HG03571 (cell line): Measurements from ENCODE around the gene PLCB2.

Source experiments
- ATAC-seq: cut with Tn5 transposase; IDR thresholded peaks from one replicate; pipeline ENCODE4 v1.9.1; 2021; ENCODE audit not compliant: unreplicated experiment

Gene PLCB2

DNA sequence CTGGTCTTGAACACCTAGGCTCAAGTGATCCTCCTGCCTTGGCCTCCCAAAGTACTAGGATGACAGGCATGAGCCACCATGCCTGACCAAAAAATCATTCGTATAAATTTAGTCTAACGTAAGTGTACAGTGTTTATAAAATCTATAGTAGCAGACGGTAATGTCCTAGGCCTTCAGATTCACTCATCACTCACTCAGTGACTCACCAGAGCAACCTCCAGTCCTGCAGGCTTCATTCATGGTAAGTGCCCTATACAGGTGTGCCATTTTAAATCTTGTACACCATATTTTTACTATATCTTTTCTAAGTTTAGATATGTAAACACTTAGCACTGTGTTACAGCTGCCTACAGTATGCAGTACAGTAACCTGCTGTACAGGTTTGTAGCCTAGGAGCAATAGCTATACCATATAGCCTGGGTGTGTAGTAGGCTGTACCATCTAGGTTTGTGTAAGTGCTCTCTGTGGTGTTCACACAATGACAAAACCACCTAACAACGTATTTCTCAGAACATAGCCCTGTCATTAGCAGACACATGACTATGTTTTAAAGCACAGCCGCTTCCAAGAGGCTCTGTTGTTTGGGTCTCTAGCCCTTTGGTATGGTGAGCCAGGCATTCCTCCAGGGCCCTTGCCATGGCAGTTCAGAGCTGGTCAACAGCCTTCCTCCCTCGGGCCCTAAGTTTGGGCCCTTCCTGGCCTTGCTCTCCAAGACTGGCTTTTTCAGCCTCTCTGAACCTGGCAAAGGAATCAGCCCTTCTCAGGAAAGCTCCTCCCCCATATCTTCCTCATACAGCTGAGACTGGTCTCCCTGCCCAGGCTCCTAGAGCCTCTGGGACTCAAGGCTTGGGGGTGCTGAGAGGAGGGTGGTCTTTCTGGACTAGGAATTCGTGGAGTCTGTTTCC is 34.9 kb upstream of the PLCB2 start:
- ATAC-seq = no peak

DNA sequence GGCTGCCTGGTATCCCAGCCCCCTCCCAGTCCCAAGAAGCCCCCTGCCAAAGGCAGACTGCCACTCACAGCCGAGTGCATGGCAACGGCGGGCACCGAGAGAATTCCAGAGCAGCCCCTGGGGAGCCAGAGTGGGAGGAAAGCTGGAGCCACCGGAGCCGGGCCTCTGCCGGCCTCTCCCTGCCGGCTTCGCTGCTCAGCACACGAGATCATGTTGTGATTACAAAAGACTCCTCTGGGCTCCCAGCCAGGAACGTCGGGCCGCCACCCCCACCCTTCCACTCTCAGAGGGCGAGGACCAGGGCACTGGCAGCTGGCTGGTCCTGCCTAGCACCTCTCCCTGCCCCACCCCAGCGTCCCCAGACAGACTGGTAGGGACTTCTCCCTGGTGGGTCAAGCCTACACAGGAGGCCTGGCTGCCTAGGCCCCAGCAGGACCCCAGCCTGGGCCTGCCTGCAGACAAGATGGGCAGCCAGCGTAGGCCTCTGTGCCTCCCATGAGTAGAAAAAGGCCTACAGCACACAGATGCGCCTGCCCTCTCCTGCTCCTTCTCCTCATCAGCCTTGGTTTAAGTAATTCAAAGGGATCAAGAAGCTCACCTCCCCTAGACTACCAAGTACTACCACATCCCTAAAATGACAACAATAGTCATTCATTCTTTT is 33.1 kb upstream of the PLCB2 start, which contains the start of gene CCDC9B:
Gene CCDC9B, minus strand, starts transcription at position 200 of the 661 bp plus-strand sequence. Its CDS starts 120 bp downstream, at position 80.
- no peak for ATAC-seq

DNA sequence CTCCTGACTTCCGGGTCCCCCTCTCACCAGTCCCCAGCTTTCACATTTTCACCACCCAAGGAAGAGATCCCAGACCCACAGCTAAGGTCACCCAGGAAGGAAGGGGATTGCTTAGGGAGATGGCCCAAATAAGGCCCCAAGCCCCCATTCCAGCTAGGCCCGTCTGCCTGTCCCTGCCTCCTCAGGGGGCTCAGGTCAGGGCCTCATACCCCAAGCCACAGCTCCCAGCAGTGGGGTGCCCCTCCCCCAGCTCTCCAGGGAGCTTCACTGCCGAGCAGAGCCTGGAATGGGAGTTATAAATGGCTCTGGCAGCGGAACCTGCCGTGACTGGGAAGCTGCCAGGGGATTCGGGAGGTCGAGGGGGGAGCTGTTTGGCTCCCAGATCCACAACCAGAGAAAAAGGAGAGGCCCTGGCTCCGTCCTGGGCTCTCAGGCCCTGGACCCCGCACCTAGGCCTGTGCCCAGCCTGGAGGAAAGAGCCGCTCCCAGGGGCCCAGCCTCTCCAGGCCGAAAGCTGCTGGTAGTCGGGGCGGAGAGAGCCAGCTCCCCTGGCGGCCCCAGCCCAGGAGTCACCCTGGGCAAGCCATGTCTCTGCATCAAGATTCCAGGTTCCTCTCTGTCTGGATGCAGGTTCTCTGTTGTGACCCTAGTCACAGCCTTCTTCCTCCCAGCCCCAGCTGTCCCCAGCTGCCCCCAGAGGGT is 32.5 kb upstream of the PLCB2 start:
- ATAC-seq = no peak

DNA sequence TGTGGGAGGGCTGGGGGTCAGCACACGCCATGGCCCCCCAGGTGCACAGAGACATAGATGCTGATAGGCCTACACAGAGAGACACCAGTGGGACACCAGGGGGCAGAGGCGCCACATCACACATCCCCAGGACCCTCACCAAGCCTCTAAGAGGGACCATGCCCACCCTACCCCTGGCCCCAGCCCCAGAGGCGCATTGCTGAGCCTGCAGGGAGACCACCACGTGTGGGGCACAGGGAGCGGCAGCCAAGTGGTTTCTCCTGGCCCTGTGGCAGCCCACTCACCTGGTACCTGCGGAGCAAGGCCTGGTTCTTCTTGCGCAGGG is 31.8 kb upstream of the PLCB2 start:
- no peak for ATAC-seq

DNA sequence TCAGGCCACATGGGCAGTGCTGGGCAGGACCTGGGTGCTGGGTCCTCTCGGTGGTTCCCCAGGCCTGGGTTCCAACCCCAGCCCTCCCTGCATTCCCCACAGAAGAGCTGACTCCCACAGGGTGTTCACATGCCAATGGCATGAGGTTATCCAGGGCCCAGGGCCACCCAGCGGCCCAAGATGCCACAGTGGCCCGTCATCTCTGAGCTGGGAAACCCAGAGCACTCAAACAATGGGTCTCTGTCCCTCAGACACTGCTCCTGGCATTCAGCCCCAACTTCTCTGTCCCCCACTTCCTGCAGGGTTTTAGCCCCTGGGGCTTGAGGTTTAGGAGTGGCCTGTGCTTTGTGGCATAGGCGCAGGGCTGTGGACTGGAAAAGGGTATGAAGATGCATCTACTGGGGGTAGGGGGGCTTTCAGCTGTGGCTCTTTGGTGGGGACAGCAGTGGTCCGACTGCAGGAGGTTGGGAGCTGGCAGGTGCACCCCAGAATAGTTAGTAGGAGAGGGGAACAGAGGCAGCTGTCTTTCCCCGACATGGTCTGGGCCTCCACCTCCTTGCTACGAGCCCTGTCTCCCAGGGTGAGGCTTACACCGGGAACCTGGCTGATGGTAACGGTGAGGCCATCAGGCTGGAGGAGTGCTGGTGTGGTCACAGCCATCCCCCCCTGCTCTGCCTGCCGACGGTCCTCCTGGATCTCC is 31.3 kb upstream of the PLCB2 start:
- no peak for ATAC-seq

DNA sequence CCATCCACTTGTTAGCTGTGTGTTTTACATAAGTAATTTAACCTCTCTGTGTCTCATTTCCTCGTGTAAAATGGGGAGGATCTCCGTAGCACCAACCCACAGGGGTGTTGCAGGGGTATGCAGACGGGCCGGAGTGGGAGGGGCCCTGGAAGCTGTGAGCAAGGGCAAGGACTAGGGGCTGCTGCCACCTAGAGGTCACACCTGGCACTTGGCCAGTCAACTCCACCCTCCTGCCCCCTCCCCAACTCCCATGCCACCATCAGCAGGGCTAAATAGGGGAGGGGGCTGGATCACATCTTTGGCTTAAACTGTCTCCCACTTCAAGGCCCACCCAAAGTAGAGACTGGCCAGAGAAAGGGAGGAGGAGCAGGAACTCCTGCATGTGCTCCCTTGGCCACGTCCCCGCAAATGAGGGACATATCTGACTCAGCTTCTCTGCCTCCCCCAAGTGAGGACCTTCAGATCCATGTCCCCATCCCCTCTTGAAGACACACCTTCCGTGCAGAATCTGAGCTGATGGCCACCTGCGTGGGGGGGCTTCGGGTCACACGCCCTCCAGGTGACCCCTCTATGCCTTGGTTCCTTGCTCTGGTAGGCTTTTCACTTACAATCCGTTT is 30.4 kb upstream of the PLCB2 start:
- no peak for ATAC-seq

DNA sequence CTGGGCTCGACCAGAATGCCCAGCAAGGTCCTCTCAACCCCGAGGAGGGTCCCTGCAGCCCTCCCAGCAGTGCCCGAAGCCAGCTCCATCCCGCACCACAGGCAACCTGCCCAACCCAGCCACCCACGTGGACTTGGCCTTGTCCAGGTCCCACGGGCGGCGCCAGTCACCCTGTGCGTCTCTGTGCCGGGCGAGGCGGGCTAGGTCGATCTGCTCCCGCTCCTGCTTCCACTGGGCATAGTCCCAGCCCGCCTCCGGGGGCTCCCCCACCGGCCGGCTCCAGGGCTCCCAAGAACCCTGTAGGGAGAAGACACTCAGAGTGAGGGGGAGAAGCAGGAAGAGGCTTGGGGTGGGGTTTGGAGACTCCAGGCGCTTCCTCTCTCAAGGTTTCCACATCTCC is 29.9 kb upstream of the PLCB2 start:
- no peak for ATAC-seq

DNA sequence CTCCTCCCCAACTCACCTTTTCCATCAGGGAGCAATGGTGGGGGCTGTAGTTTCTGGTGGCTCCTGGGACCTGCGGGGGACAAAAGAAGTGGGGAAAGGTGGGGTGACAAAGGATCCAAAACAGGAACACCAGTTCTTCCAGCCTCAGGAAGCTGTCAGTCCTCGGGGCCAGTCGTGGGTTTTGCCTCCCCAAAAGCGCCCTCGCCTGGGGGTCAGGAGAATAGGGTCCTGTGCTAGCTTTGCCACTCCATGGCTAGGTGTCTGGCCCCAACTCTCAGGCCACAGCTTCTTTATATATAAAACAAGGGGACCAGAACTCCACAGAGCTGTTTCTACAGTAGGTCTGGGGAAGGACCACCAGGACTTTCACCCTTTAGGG is 29.0 kb upstream of the PLCB2 start:
- ATAC-seq = no peak

DNA sequence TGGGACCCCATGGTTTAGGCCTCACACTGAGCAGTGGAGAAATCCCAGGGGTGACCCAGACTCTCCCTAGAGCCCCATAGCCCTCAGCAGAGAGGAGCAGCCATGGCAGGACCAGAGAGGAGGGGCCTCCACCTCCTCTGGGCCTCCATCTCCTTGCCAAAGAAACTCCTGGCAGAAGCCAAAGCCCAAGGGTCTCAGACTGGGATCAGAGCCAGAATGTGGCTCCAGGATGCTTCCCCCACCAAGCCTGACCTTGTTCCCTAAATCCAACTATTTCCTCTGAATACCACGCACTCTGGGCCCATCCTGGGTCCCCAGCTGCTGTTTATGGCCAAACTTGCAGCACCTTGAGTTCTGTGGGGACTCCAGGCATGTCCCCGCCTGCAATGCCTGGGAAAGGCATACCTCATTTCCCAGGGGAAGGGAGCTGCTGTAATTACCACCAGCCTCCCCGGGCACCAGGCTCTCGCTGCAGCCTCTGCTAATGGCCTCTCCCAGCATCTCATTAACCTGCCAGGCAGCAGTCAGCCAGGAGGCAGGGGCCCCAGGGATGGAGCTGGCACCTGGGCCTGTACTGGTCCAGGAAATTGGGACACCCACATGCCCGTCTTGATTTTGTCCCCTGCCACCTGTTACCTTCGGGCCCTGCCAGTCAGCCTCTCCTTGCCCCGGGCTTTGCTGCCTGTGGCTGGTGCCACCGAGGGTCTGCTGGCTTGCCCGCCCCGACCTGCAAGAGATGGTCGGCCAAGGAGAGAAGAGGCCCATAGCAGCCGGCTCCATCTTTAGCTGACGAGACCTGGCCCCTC is 28.4 kb upstream of the PLCB2 start:
- no peak for ATAC-seq

DNA sequence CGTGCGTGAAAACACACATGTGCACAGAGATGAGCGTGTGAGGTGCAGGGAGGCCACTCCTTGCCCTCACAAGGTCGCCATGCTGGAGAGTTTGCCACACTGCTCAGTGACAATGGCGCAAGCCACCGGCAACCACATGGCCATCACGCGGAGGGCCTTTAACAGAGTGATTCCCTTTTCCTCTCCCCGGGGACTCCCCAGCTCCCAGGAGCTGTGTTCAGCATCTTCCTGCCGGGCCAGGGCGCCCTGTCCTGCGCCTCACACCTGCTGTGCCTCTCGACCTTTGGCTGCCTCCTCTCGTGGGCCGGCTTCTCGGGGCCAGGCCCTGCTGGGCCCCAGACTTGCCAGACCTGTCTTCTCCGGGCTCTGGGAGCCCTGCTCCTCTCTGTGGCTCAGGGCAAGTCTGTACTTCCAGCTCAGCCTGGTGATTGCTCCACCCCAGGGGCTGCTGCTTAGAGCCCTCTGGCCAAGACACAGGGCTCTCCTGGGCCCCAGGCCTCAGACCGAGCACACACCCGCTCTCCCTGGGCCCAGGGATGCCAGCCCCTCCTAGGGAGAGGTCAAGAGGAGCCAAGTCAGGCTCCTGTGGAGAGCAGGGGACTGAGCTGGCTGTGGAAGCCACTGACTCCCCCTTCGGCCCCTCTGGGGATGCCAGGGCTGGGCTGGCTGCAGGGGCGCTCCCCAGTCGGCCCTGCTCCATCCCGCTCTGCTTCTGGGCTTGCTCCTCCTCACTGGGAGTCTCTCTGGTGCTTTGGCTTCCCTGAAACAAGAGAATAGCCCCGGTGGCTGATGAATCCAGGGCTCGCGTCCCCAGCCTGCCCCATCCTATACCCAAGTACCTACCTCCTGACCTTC is 27.4 kb upstream of the PLCB2 start:
- no peak for ATAC-seq

DNA sequence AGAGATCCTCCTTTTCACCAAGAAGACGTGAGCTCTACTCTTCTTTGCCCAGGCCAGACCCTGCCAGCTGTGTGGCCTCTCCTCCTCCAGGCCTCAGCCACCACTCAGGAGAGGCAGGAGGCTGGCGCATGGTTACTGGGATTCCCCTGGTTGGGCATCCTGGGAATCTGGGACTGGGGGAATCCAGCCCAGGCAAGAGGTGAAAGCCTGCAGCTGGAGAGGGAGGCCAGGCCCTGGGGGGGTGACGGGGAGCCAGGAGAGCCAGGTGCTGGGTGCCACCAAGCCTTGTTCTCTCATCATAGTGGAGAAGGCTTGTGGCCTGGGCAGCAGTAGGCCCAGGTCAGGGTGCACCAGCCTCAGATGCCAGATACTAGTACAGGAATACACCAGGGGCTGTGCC is 26.8 kb upstream of the PLCB2 start:
- no peak for ATAC-seq

DNA sequence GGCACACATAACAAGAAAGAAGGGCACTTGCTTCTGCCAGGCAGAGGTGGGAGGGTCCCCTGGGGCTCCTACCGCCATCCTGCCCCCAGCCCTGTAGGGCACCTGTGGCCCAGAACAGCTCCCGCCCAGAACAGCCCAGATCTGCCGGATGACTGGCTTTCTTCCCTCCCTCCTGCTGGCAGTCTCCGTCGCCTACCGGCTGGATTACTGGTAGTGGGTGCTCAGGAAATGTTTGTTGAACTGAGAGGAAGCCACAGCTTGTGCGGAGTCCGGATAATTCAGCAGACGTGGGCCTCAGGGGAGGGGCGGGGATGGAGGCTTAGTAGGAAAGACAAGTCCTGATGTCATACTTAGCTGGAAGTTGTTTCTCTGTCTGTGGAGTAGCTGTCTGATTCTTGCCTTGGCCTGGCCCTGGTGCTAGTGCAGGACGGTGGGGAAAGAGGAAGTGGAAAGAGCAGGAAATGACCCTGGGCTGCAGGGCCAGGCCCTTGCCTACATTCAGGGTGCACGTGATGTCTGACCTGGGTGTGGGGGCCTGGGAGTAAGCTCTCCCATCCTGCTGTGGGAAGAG is 26.3 kb upstream of the PLCB2 start:
- ATAC-seq = no peak

DNA sequence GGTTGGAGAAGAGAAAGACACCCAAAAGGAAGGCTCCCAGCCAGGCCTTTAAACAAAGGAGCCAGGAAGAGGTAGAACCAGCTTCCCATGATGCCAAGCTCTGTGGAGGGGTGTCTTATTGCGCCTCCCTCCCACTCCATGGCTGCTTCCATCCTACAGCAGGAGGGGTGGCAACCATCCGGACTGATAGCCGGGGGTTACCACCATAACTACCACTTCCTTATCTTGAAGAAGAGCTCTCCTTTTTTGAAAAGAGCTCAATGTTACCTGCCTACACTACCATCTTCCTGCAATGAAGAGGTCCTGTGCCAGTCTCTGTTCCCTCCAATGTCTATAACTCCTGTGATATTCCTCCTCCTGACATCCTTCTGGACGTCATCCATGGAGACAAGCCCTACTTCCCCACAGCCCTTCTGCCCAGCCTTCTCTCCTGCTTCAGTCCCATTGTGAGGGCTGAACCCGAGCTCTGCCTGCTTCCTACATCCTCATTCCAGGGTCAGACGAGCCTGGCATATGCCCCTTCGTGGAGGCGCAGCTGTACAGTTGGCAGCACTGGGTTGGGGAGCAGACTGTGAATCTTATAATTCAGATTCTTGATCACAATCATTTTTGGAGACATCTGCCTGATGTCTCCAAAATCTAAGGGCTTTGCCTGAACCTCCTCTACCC is 24.5 kb upstream of the PLCB2 start:
- no peak for ATAC-seq

DNA sequence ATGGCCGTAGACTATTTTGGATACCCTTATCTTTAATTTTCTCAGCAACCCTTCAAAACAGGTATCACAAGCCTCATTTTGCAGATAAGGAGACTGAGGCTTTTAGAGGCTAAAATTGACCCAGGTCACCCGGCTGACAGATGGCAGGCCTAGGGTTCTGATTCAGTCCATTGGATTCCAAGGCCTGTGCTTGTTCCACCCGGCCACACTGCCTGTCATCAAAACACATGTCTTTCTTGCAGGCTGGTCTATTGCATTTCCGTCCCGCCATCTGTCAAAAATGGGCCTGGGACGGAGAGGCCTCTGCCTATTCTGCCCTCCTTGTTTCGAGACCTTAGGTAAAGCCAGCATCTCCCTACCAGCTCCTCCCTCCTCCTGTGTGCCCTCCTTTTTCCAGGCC is 23.9 kb upstream of the PLCB2 start:
- no peak for ATAC-seq

DNA sequence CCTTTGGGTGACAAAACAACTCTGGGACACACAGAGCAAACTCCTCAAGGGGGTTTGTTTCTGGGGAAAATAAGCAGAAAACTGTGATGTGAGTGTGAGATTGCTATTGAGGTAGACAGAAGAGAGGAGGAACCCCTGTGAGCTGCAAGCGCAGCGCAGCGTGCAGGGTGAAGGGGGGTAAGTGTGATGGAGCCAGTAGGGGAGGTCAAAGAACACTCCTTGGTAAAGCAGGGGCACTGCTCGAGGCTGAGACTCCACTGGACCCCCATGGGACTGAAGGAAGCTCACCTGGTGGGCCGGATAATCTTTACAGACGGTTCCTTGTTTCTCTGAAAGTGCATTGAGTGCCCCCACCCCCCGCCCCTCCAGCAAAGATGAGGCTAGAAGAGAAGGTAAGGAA is 23.3 kb upstream of the PLCB2 start:
- no peak for ATAC-seq

DNA sequence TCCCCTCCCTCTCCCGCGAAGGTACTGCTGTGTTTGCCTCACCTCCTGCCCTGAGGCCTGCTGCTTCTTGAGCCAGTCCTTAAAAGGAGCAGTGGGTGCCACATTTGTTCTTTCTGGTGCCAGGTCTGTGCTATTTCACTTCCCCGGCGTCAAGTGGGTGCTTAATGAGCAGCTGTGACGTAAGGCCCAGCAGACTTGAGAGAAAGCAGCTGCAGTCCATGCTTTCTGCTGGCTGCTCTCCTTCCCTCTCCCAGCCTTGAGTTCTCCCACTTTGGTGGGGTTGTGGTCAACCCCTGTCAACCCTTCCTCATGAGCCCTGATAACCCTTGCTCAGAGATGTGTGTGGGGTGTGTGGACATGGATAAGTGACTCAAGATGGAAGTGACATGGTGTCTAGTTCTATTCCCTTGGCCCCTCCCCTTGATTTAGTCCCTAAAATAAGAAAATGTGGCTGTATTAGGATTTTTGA is 22.7 kb upstream of the PLCB2 start:
- no peak for ATAC-seq

DNA sequence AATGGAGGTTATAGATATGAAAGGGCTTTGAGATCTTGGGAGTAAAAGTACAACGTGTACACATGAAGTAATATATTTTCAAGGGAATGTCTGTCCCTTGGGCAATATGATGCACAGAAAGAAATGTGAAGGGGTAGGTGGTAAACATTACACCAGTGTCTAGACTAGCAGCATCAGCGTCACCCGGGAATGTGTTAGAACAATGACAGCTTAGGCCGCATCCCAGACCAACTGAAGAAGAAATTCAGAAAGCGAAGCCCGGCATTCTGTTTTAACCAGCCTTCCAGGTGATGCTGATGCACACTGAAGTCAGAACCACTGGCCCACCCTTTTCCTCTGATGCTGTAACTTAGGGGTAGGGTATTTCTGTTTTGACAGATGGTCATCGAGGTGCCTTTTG is 22.1 kb upstream of the PLCB2 start:
- ATAC-seq = no peak

DNA sequence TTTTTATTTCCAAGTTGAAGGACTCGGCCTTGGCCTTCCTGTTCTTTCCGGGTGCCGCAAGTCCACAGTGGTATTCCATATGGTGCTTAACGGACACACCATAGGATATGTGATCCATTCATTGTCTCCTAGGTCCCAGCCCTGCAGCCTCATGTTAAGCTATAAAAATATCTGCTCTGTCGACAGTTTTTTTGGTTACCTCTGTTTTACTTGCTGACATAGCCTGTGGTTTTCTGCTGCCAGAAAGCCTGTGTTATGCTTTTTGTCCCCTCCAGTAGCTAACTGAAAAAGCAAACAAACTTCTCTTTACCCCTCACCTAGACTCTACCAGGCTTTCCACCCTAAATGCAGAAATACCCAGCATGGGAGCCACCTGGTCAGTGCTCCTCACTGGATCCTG is 21.0 kb upstream of the PLCB2 start:
- no peak for ATAC-seq
